Measurements from ENCODE around the gene DUSP1.

The DUSP1 gene

DNA sequence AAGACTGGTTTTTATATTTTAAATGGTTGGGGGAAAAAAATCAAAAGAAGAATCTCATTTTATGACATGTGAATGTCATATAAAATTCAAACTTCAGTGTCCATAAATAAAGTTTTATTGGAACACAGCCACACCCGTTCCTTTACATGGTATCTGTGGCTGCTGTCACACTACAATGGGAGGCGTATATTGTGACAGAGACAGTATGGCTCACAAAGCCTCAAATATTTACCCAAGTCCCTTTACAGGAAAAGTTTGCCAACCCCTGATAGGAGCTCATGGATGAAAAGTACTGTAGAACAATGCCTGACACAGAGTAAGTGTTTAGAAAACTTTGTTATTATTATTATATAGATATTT lies 5.2 kb upstream of the DUSP1 start:
- no peak for DNase-seq

DNA sequence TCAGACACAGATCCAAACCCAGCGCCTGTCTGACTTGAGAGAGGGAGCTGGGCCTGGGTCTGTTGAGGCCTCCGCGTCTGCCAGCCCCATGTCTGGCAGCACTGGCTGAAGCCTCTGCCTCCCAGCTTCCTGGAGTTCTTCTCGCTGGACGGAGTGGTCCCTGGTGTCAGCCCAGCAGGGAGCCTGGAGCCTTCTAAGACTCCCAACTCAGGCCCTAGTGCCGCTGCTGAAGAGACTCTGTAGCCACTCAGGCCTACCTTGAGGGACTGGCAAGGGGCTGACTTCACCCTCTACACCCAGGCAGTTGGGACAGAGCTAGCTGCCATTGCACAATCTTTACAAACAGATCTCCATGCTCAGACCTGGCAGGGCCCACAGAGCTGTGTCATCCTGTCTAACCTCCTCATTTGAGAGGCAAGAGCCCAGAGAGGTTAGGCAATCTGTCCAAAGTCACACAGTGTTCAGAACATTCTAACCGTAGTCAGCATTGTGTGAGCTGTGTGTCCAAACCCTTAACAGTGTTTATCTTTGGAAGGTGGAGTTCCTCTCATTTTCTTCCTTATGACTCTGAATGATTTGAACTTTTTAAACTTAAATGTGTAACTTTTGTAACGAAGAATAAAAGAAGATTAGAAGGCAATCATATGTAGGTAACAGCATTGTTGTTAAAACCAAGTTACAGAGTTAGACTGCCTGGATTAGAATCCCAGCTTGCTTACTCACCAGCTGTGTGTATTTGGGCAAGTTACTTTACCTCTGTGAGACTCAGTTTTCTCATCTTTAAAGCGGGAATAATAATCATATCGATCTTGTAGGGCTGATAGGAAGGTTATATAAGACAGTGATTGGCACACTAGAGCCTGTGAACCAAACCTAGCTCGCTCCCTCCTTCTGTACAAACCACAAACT lies 4.6 kb upstream of the DUSP1 start:
- peak; percentile 86 for DNase-seq

DNA sequence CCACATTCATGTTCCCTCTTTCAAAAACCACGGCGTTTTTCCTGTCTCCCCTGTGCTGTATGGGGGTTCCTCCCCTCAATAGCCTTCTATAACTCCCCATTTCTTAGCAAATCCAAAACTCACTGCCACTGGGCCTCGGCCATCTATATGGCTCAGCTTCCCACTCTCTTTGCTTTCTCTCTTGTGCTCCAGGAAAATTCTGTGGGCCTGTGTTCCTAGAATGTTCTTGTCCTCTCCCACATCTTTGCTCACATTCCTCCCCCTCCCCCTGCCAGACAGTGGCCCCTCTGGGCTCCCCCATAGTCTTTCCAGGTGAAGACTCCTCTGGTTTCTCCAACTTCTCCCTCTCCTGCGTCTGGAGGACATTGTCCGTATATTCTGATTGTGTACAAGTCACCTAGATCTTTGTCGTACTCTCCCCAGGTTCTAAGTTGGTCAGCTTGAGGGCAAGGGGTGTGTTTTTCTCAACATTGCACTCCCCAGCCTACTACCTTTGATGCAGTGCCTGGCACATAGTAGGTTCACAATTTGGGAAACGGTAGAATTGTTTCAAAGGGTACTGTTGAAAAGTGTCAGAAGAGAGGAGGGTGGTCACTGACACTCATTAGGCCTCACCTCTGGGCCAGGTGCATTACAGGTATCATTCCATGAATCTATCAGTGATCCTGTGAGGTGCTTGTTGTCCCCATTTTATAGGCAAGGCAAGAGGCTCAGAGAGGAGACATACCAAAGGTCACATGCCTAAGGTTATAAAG lies 3.7 kb upstream of the DUSP1 start:
- no peak for DNase-seq

DNA sequence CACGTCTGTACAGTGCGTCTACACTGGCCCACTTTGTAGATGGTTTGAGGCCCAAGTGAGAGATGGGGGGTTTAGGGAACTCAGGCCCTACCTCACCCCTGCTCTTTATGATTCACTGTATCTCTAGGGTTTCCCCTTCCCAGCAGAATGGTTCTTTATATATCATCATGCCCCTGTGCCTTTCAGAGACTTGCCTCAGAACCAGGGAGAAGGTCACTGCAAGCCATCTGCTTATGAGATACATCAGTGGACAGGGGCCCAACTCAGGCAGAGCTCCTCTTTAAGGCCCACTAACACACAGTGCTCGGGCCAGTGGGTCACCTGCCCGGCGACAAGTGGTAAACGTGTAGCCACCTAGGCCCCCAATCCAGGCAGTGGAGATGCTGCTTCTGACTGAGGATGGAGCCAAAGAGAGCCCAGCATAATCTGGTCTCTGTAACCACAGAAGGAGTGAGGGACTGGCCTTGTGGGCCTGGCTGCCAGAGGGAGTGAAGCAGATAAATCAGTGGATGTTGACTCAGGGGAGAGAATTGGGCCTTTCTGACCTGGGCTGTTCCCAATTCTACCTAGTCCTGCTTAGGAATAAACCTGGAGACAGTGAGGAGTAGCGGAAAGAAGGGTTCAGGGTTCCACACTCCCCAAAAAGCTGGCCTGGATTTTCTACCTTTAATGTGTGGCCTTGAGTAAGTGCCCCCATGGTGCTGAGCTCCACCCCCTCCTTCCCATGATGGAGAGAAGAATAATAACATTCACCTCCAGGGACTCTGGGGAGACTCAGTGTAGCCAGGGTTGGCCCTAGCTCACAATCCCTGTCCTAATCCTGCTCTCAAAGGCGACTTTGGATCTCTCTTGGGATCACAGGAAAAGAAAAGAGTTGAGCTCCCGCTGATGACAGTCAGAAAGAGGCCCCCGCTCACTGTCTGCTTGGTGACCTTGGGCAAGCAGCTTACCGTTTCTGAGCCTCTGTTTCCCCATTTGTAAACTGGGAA lies 2.8 kb upstream of the DUSP1 start:
- peak; percentile 43 for DNase-seq

GRCh38 chr5:172772112-172772906 lies 1.3 kb upstream of the DUSP1 start:
- peak; percentile 98 for DNase-seq

- no peak for DNase-seq
These were observed 580 bp upstream of the DUSP1 start for GRCh38 chr5:172771439-172772111.

DNA sequence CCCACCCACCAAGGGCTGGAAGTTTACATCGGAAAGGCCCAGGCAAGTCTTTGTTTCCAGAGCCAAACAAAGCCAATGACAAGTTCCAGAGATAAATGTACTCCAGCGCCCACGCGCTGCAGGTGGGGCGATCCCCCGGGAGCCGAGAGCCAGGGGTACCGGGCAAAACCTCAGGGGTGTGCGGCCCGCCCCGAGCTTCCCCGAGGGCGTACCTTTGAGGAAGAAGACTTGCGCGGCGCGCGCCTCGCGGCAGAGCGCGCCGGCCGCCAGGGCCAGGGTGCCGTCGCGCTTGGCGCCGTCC lies 671 bp downstream of the DUSP1 start:
- DNase-seq = no peak

DNA sequence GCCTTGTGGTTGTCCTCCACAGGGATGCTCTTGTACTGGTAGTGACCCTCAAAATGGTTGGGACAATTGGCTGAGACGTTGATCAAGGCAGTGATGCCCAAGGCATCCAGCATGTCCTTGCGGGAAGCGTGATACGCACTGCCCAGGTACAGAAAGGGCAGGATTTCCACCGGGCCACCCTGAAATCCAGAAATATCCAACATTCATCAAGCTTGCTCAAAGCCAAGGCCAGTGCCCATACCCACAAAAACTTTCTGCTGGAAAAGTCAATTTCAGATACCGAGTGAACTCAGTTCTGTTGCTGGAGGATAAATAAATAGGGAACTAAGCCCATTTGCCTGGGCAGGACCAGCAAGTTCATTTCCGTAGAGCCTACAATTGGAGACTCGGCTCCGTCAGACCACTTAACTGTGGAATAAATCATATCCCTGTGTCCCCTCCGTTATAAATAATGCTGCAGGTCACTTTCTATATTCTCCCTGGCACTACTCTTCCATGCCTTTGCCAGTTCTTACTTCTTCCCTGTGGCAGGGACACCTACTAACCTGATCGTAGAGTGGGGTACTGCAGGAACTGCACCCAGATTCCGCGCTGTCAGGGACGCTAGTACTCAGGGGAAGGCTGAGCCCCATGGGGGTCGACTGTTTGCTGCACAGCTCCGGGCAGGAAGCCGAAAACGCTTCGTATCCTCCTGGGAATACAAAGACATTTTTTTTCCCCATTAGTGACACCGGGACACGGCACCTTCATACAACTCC lies 1.2 kb downstream of the DUSP1 start:
- DNase-seq = peak; percentile 47

GRCh38 chr5:172769342-172769615 lies 1.7 kb downstream of the DUSP1 start:
- no peak for DNase-seq

DNA sequence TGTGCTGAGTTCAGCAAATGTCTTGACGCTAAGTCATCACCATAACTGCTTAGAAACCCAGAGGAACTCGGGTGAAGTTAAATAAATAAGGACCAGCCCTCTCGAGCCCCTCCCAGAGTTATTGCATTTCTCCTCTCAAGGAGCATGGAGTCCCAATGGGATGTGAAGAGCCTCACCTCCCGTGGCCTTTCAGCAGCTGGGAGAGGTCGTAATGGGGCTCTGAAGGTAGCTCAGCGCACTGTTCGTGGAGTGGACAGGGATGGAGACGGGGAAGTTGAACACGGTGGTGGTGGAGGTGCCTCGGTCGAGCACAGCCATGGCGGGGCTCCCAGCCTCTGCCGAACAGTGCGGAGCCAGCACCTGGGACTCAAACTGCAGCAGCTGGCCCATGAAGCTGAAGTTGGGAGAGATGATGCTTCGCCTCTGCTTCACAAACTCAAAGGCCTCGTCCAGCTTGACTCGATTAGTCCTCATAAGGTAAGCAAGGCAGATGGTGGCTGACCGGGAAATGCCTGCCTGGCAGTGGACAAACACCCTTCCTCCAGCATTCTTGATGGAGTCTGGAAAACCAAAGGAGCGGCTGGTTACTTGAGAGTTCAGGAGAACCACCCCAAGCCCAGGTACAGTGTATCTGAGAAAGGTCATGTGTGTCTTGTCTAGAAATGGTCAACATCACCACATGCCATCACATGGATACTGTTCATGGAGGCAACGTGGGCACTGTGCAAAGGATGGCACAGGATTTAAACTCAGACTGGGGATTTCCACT lies 2.2 kb downstream of the DUSP1 start:
- DNase-seq = peak; percentile 65

DNA sequence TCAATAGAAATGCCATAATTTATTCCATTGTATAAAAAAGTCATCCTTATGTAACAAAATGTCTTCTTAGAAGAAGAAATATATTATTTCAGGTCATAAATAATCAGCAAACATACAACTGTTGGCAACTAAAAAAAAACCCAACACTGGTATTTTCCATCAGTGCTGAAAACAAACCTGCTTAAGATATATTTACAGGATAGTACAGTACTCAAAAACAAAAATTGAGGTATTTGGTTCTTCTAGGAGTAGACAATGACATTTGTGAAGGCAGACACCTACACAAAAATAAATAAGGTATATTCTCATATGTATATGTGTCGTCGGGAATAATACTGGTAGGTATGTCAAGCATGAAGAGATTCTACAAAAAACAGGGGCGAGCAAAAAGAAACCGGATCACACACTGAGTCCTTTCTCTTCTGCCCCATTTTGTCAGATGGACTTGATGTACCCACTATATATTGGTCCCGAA lies 2.9 kb downstream of the DUSP1 start:
- DNase-seq = no peak

GRCh38 chr5:172766287-172767108 lies 4.5 kb downstream of the DUSP1 start:
- peak; percentile 82 for DNase-seq

DNA sequence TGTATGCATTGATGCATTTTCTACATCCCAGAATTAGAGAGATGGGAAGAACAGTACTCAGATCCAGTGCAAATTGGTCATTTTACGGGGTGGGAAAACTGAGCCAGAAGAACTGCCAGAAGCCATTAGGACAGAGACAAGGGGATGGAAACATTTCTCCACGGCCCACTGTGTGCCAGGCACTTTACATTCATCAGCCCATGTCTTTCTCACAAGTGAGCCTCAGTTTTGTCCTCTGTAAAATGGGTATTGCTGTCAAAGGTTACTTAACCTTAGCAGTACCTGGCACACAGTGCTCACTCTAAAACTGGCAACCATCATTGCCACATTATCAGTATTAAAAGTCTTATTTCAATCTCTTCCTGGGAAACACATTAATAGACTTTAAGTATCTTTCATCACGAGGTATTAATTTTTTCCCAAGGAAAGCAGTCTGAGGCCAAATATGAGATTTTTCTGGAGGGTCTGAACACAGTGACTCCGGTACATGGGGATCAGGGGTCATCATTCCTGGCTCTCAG lies 5.2 kb downstream of the DUSP1 start:
- no peak for DNase-seq

DNA sequence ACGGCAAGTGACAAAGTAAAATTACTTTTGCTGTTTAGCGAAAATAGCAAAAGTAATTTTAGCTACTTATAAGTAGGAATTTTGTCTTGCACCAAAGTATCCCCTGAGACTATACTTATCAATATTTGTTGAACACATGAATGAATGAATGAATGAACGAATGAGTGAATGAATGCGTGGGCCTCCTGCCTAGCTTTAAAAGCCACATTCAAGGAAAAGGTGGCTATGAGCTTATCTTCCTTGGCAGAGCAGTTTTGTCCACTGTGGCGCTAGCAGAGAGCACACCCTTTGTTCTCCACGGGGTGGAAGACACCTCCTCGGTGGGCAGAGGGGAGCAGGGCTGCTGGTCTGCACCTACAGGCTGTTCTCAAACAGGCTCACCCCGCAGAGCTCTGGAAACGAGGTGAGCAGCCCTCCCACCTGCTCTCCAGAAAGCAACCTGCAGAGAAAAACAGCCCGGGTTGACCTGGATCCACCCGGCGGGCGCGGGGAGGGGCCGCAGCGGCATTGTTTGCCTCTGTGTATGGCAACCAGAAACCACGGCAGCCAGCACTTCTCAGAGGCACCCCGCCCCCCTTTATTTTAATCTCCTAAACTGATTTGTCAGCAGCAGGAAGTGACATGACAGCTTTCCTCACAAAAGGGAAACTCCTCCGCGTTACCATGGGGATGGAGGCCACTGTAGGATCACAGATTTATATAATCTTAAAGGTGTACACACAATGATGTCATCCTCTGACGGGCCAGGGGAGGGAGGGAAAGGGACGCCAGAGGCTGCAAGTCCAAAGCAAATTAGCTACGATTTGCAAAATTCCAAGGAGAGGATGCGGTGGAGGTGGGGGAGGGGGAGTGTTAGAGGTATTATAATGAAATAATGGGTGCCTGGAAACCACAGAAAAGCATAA lies 5.9 kb downstream of the DUSP1 start:
- DNase-seq = peak; percentile 99

GRCh38 chr5:172763120-172763464 lies 7.9 kb downstream of the DUSP1 start:
- no peak for DNase-seq

DNA sequence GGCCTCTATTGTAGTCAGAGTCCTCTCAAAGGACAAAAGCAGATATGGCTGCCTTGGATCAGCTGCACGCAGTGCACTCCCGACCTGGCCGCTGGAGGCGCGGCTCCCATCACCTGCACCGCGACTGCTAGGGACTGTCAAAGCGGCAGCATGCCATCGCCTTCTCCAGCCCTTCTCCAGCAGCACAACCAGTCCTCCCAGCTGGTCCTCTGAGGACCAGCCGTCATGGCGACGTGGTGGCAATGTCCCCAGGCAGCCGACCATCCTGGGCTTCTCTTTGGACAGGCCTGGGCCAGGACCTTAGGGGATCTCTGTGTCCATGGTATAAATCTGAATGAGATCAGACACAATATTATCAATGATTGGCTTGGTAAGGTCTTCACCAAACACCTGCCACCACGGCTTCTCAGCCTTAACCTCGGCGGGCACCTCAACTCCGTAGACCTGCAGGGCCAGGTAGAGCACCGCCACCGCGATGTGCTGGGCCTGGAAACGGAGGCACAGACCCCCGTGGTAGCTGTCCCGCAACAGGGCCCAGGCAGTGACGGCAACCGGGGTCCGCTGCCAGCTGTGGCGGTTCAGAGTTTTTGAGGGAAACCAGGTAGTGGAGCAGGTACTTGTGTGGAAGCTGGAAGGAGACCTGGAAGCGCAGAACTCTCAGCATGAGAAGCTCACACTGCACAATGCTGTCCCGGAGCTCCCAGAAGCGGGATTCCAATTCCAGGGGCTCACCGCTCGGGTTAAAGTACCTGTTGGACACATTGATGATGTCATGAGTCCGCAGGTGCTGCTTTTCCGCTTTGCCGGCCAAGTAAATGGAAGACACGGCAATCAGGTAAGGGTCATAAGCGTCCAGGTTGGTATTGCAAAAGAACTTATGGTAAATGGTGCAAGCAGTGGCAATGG lies 8.5 kb downstream of the DUSP1 start:
- DNase-seq = no peak

DNA sequence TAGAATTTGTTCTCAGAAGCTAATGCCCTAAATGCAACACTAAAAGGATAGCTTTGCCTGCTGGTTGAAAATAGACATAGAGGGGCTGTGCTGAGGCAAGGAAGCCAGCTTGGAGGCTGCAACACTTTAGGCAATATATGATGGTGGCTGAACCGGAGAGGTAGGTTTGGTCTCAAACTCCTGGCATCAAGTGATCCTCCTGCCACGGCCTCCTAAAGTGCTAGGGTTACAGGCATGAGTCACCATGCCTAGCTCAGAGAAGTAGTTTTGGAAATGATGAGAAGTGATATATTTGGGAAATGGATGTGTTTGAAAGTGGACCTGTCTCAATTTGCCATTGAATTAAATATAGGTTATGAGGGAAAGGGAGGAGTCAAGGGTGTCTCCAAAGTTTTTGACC lies 10.0 kb downstream of the DUSP1 start:
- no peak for DNase-seq
